Midbrain (tissue), 1 donor: Measurements from ENCODE around the gene OR6C65.

Source experiments
- DNase-seq: peaks from one replicate; lab custom pipeline; 2025; lab: John Stamatoyannopoulos, UW

OR6C65 gene

GRCh38 chr12:55446326-55446725 lies 46.0 kb downstream of the OR6C65 start:
- DNase-seq, result no peak

GRCh38 chr12:55448825-55449224 lies 48.5 kb downstream of the OR6C65 start:
- DNase-seq, result no peak
